ENCODE data around the gene PRDM2. TPM values are rescaled to one million over a fixed set of nuclear protein-coding genes. Genes with fewer than 3 reads are reported as not detected.

The PRDM2 gene
- total and polyA plus RNA-seq, 2 of the 13 experiments (the other 11 are each of a cell fraction or from before 2014, with no cell fraction given) = 4.0 to 6.5 TPM

DNA sequence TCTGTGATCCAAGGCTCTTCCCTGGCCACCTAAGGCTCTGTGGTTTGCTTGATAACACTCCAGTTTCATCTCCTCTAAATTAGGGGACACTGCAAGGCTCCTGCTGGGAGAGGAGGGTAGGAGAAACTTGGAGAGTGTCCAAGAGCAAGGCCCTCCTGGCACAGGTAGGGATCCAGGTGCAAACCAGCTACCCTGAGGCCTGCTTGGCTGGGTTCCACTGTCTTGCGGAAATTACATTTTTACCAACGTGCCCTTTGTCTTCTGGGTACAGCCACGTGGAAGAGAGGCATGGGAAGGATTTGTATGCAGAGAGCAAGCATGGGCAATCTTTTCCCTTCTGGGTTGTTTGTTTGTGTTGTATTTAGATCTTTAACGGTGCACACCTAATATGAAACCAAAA lies 132.5 kb downstream of the PRDM2 start (continued):
- TF ChIP-seq ZBTB40 (IDR thresholded peaks at IDR 0.05) (no peak), ZBTB40 (CRISPR knock-in tag; IDR thresholded peaks at IDR 0.05) (no peak), SETDB1 (CRISPR knock-in tag; IDR thresholded peaks at IDR 0.05; ENCODE audit: borderline replicate concordance) (no peak), ZNF792 (CRISPR knock-in tag; IDR thresholded peaks at IDR 0.05) (no peak), ZNF20 (CRISPR knock-in tag; IDR thresholded peaks at IDR 0.05) (no peak), FOXP1 (IDR thresholded peaks at IDR 0.05) (no peak), FOXP1 (CRISPR knock-in tag; IDR thresholded peaks at IDR 0.05) (no peak)
- TF ChIP-seq, protein P1, sequence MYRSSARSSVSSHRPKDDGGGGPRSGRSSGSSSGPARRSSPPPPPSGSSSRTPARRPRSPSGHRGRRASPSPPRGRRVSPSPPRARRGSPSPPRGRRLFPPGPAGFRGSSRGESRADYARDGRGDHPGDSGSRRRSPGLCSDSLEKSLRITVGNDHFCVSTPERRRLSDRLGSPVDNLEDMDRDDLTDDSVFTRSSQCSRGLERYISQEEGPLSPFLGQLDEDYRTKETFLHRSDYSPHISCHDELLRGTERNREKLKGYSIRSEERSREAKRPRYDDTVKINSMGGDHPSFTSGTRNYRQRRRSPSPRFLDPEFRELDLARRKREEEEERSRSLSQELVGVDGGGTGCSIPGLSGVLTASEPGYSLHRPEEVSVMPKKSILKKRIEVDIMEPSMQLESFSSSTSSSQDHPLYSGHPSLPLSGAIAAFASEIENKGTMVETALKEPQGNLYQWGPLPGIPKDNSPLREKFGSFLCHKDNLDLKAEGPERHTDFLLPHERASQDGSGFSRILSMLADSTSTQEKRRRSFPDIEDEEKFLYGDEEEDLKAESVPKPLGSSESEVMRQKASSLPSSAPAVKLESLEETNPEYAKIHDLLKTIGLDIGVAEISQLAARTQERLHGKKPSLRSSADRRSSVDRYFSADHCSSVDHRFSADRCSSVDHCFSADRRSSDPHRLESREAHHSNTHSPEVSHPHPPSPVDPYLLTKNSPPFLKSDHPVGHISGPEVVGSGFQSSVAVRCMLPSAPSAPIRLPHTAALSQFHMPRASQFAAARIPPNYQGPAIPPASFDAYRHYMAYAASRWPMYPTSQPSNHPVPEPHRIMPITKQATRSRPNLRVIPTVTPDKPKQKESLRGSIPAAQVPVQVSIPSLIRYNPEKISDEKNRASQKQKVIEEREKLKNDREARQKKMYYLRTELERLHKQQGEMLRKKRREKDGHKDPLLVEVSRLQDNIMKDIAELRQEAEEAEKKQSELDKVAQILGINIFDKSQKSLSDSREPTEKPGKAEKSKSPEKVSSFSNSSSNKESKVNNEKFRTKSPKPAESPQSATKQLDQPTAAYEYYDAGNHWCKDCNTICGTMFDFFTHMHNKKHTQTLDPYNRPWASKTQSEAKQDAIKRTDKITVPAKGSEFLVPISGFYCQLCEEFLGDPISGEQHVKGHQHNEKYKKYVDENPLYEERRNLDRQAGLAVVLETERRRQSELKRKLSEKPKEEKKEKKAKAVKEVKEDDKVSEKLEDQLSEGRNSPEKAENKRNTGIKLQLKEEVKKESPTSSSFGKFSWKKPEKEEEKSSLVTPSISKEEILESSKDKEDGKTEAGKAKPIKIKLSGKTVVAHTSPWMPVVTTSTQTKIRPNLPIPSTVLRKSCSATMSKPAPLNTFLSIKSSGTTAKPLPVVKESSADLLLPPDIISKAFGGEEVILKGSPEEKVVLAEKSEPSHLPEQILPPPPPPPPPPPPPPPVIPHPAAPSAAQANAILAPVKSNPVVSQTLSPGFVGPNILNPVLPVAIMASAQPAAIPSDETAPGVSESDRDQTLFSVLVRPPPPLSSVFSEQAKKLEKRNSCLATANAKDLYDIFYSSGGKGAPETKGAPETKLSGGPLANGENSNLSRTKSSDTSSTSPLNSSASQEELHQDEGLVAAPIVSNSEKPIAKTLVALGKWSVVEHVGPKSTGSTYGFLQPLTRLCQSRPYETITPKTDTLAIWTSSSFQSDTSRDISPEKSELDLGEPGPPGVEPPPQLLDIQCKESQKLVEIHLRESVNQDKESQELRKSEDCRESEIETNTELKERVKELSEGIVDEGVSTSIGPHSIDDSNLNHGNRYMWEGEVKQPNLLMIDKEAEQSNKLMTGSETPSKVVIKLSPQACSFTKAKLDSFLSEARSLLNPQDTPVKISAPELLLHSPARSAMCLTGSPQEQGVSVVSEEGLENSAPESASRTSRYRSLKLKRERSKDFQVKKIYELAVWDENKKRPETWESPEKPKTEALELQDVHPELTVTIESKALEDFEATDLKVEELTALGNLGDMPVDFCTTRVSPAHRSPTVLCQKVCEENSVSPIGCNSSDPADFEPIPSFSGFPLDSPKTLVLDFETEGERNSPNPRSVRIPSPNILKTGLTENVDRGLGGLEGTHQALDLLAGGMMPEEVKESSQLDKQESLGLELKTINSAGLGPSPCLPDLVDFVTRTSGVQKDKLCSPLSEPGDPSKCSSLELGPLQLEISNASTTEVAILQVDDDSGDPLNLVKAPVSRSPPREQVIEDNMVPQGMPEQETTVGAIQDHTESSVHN (CRISPR knock-in tag; IDR thresholded peaks at IDR 0.05) = no peak

All from HepG2 (cell line).